ENCODE results near the gene BCL2.

DNA sequence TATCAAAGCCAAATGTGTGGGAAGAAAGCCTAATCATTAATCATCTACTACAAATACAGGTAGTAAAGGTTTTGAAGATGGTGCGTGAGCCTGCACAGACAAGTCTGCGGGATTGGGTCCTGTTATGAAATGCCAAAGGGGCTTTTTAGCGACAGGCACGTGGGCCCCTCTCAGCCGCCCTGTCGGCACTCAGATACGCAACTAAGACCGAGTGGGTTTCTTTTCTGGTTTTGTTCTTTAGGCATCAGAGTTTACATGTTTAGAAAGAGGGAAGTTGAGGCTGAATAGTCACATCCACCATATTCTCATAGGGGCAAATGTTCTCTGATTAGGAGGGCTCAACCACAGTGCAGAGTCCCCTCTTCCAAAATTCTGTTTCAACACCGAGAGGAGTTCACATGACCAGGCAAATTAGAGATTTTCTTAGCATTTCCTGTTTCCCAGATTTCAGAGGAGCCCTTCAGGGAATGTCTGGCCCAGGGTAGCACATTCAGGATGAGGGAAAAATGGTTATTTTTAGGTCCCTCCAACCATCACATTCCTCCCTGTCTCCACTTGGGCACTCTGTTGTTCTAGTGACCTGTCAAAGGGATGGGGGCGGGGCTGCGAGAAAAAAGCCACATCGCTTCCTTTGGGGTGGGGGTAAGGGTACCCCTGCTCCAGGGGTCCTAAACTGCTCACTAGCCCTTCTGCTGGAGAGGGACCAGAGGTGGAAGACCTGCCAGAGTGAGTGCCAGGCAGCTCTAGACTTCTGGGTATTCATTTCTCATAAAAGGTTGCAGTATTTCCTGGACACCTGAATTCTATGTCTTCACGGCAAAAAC, 159.2 kb downstream of the BCL2 start:
- no peak for TF ChIP-seq CTCF (IDR thresholded peaks at IDR 0.05)
- no peak for TF ChIP-seq POLR2A (IDR thresholded peaks at IDR 0.05; ENCODE audit: low read depth)
- TF ChIP-seq POLR2AphosphoS5 (IDR thresholded peaks at IDR 0.05), result no peak
